Mesendoderm (in vitro differentiated cells): ENCODE data around the gene KIR3DL1.
"Not testable (repeated sequence)": the region's sequence is repeated elsewhere in the genome, so short reads cannot be mapped to it uniquely, and the experiment has no call there.

Experiments
- DNase-seq: peaks from one replicate; pipeline ENCODE4 v3.0.0; 2013
- H2AK5ac ChIP-seq: 2 replicates; pipeline ENCODE4 v1.6.1; 2013; ENCODE audit warnings: low read length, inconsistent platforms
- H2BK120ac ChIP-seq: 2 replicates; pipeline ENCODE4 v1.6.1; 2013; ENCODE audit warnings: low read depth, mild to moderate bottlenecking, low read length, moderate library complexity, mixed read lengths
- H2BK15ac ChIP-seq: replicated peaks from 2 replicates; pipeline ENCODE4 v1.6.1; 2013; ENCODE audit warnings: low read depth, mild to moderate bottlenecking, moderate library complexity
- H2BK5ac ChIP-seq: 2 replicates; pipeline ENCODE4 v1.6.1; 2013; ENCODE audit warnings: low read length, inconsistent platforms
- H3K18ac ChIP-seq: 2 replicates; pipeline ENCODE4 v1.6.1; 2013; ENCODE audit warnings: mild to moderate bottlenecking, low read length, mixed read lengths
- H3K23ac ChIP-seq: one replicate; pipeline ENCODE4 v1.6.1; 2013; ENCODE audit warnings: low read length
- H3K27ac ChIP-seq: 2 replicates; pipeline ENCODE4 v1.5.1; 2013; ENCODE audit warnings: low read depth, mild to moderate bottlenecking, inconsistent platforms, low read length, moderate library complexity
- H3K27me3 ChIP-seq: 2 replicates; pipeline ENCODE4 v1.6.1; 2013; ENCODE audit warnings: low read length, control low read depth, mild to moderate bottlenecking, inconsistent platforms; ENCODE audit not compliant: insufficient read depth, poor library complexity
- H3K36me3 ChIP-seq: 2 replicates; pipeline ENCODE4 v1.6.1; 2013; ENCODE audit warnings: low read length, inconsistent platforms; ENCODE audit not compliant: control insufficient read depth, insufficient read depth
- H3K4ac ChIP-seq: one replicate; pipeline ENCODE4 v1.6.1; 2013; ENCODE audit warnings: low read depth, mild to moderate bottlenecking, low read length, moderate library complexity
- H3K4me1 ChIP-seq: 2 replicates; pipeline ENCODE4 v1.6.1; 2013; ENCODE audit warnings: low read depth, low read length, inconsistent platforms; ENCODE audit not compliant: control insufficient read depth
- H3K4me2 ChIP-seq: 2 replicates; pipeline ENCODE4 v1.6.1; 2013; ENCODE audit warnings: low read length
- H3K4me3 ChIP-seq: 2 replicates; pipeline ENCODE4 v1.5.1; 2013; ENCODE audit warnings: mild to moderate bottlenecking, low read length
- H3K56ac ChIP-seq: one replicate; pipeline ENCODE4 v1.6.1; 2013; ENCODE audit warnings: low read length
- H3K79me1 ChIP-seq: 2 replicates; pipeline ENCODE4 v1.6.1; 2013; ENCODE audit warnings: low read length, inconsistent platforms
- H3K79me2 ChIP-seq: 2 replicates; pipeline ENCODE4 v1.6.1; 2013; ENCODE audit warnings: mild to moderate bottlenecking, low read length; ENCODE audit not compliant: control insufficient read depth, insufficient read depth
- H3K9ac ChIP-seq: 2 replicates; pipeline ENCODE4 v1.6.1; 2013; ENCODE audit warnings: low read length, inconsistent platforms
- H4K5ac ChIP-seq: one replicate; pipeline ENCODE4 v1.6.1; 2013; ENCODE audit warnings: low read length
- H4K8ac ChIP-seq: one replicate; pipeline ENCODE4 v1.6.1; 2013; ENCODE audit warnings: low read depth, mild to moderate bottlenecking, control low read depth, low read length, moderate library complexity
- WGBS: extraction: QIAGEN DNeasy Blood & Tissue Kit; methylation state at CpG from one replicate; pipeline ENCODE4 v1.1.7; 2013; ENCODE audit warnings: low lambda C conversion rate, missing lambda C conversion rate; ENCODE audit not compliant: insufficient coverage; ENCODE audit errors: extremely low coverage; 5-methylcytosine and 5-hydroxymethylcytosine counted together

The KIR3DL1 gene

DNA sequence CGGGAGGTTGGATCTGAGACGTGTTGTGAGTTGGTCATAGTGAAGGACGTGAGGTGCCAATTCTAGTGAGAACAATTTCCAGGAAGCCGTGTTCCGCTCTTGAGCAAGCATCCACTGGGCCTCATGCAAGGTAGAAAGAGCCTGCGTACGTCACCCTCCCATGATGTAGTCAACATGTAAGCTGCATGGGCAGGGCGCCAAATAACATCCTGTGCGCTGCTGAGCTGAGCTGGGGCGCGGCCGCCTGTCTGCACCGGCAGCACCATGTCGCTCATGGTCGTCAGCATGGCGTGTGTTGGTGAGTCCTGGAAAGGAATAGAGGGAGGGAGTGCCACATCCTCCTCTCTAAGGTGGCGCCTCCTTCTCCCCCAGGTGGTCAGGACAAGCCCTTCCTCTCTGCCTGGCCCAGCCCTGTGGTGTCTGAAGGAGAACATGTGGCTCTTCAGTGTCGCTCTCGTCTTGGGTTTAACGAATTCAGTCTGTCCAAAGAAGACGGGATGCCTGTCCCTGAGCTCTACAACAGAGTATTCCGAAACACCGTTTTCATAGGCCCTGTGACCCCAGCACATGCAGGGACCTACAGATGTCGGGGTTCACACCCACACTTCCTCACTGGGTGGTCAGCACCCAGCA lies 30.1 kb upstream of the KIR3DL1 start:
- not testable (repeated sequence) for H3K4me3 ChIP-seq, H3K9ac ChIP-seq, H4K8ac ChIP-seq, H2BK15ac ChIP-seq, H3K27me3 ChIP-seq, H3K79me2 ChIP-seq, H3K56ac ChIP-seq, H3K27ac ChIP-seq, H3K79me1 ChIP-seq, H3K18ac ChIP-seq, H2BK5ac ChIP-seq, H3K23ac ChIP-seq, H3K4me2 ChIP-seq, H2AK5ac ChIP-seq, DNase-seq, H3K4me1 ChIP-seq, H3K4ac ChIP-seq, H2BK120ac ChIP-seq, H3K36me3 ChIP-seq, H4K5ac ChIP-seq
- WGBS: no CpG with 5 or more reads among the region's 24 CpGs

DNA sequence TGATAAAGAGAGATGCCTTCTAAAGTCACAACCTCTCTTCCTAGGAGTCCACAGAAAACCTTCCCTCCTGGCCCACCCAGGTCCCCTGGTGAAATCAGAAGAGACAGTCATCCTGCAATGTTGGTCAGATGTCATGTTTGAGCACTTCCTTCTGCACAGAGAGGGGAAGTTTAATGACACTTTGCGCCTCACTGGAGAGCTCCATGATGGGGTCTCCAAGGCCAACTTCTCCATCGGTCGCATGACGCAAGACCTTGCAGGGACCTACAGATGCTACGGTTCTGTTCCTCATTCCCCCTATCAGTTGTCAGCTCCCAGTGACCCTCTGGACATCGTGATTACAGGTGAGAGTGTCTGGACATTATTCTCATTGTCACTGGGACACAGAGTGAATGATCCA lies 28.1 kb upstream of the KIR3DL1 start:
- not testable (repeated sequence) for H2BK120ac ChIP-seq, H4K5ac ChIP-seq, H3K79me1 ChIP-seq, H3K18ac ChIP-seq, H3K79me2 ChIP-seq, H3K27ac ChIP-seq, H2AK5ac ChIP-seq, H3K23ac ChIP-seq, H2BK15ac ChIP-seq, H3K9ac ChIP-seq, H3K4me2 ChIP-seq, DNase-seq, H3K56ac ChIP-seq, H3K27me3 ChIP-seq, H3K36me3 ChIP-seq, H2BK5ac ChIP-seq, H3K4ac ChIP-seq, H4K8ac ChIP-seq, H3K4me1 ChIP-seq, H3K4me3 ChIP-seq
- WGBS: no CpG with 5 or more reads among the region's 6 CpGs

- Histone ChIP-seq H3K18ac (no peak overlapping the region), H3K4me3 (no peak overlapping the region), H2BK120ac (no peak overlapping the region), H2AK5ac (no peak overlapping the region), H3K79me2 (no peaks in the 10 kb centered on the region), H3K36me3 (no peaks in the 10 kb centered on the region), H3K27me3 (no peaks in the 10 kb centered on the region), H3K79me1 (no peaks in the 10 kb centered on the region), H3K56ac (no peak overlapping the region), H4K8ac (no peak overlapping the region), H2BK5ac (no peak overlapping the region), H3K9ac (no peak overlapping the region), H3K4ac (no peak overlapping the region), H3K4me2 (no peak overlapping the region), H3K27ac (no peak overlapping the region), H3K23ac (no peak overlapping the region), H4K5ac (no peak overlapping the region), H3K4me1 (no peaks in the 10 kb centered on the region), H2BK15ac (no peak overlapping the region)
- WGBS: no CpG with 5 or more reads among the region's 5 CpGs
- no peak for DNase-seq
Observed at GRCh38 chr19:54790711-54791110, 25.6 kb upstream of the KIR3DL1 start.

DNA sequence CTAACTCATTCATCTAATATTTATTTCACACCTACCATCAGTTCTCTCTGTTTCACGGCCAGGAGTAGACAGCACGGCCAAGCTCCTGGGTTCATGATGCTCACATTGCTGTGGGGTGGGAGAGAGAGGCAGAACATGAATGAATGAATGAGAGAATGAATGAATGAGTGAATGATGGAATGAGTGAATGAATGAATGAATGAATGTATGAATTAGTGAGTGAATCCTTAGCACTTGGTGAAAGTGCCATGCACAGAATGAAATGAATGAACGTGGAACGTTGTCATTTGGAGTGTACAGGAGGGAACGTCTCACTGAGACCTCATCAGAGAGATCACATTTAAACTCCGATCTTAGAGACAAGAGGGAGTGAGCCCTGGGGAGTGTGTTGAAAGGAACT lies 24.8 kb upstream of the KIR3DL1 start:
- Histone ChIP-seq H3K4me2 (no peak overlapping the region), H2BK15ac (no peak overlapping the region), H2BK5ac (no peak overlapping the region), H3K4ac (no peak overlapping the region), H3K36me3 (no peaks in the 10 kb centered on the region), H3K23ac (no peak overlapping the region), H3K27ac (no peak overlapping the region), H2BK120ac (no peak overlapping the region), H2AK5ac (no peak overlapping the region), H3K4me3 (no peak overlapping the region), H3K79me2 (no peaks in the 10 kb centered on the region), H4K8ac (no peak overlapping the region), H3K56ac (no peak overlapping the region), H3K79me1 (no peaks in the 10 kb centered on the region), H3K27me3 (no peaks in the 10 kb centered on the region), H4K5ac (no peak overlapping the region), H3K4me1 (no peaks in the 10 kb centered on the region), H3K9ac (no peak overlapping the region), H3K18ac (no peak overlapping the region)
- no CpG with 5 or more reads among the region's 6 CpGs for WGBS
- no peak for DNase-seq

DNA sequence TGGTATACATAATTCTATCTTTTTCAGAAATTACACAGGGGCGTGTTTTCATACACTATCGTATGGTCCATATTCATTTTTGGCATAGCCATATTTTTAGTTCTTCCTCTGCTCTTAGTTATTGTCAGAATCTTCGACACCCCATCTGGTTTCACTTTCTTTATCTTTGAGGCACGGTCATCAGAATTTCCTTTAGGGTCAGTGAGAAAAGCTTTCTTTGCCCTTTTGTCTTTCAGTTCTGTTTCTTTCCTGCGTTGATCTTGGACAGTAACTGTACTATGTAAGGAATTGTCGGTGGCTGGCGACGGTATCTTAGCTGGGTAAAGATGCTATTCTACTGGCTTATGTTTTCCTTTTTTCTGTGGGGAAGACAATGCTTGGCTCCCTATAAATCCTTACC lies 23.5 kb upstream of the KIR3DL1 start:
- H3K79me2 ChIP-seq: no peaks in the 10 kb centered on the region
- H4K5ac ChIP-seq: no peak overlapping the region
- no peak overlapping the region for H2BK5ac ChIP-seq
- H3K9ac ChIP-seq: no peak overlapping the region
- H4K8ac ChIP-seq: no peak overlapping the region
- H3K4me2 ChIP-seq: no peak overlapping the region
- DNase-seq: no peak
- no peaks in the 10 kb centered on the region for H3K79me1 ChIP-seq
- H2BK15ac ChIP-seq: no peak overlapping the region
- H2BK120ac ChIP-seq: no peak overlapping the region
- H3K18ac ChIP-seq: no peak overlapping the region
- no peak overlapping the region for H3K56ac ChIP-seq
- no peak overlapping the region for H3K23ac ChIP-seq
- H3K36me3 ChIP-seq: no peaks in the 10 kb centered on the region
- no peaks in the 10 kb centered on the region for H3K4me1 ChIP-seq
- WGBS: no CpG with 5 or more reads among the region's 8 CpGs
- H3K27ac ChIP-seq: no peak overlapping the region
- no peak overlapping the region for H3K4ac ChIP-seq
- no peaks in the 10 kb centered on the region for H3K27me3 ChIP-seq
- no peak overlapping the region for H2AK5ac ChIP-seq
- no peak overlapping the region for H3K4me3 ChIP-seq

GRCh38 chr19:54795758-54796157 lies 20.5 kb upstream of the KIR3DL1 start:
- Histone ChIP-seq H3K4me3 (no peak overlapping the region), H3K27ac (no peak overlapping the region), H3K18ac (no peak overlapping the region), H3K79me2 (no peaks in the 10 kb centered on the region), H3K27me3 (no peaks in the 10 kb centered on the region), H4K8ac (no peak overlapping the region), H3K23ac (no peak overlapping the region), H3K79me1 (no peaks in the 10 kb centered on the region), H3K56ac (no peak overlapping the region), H3K4me2 (no peak overlapping the region), H3K4me1 (no peaks in the 10 kb centered on the region), H2BK120ac (no peak overlapping the region), H4K5ac (no peak overlapping the region), H2BK15ac (no peak overlapping the region), H2AK5ac (no peak overlapping the region), H2BK5ac (no peak overlapping the region), H3K4ac (no peak overlapping the region), H3K36me3 (no peaks in the 10 kb centered on the region), H3K9ac (no peak overlapping the region)
- WGBS: no CpG with 5 or more reads among the region's 1 CpG
- no peak for DNase-seq
